ENCODE measurements around the gene MPPED2.

Gene MPPED2

DNA sequence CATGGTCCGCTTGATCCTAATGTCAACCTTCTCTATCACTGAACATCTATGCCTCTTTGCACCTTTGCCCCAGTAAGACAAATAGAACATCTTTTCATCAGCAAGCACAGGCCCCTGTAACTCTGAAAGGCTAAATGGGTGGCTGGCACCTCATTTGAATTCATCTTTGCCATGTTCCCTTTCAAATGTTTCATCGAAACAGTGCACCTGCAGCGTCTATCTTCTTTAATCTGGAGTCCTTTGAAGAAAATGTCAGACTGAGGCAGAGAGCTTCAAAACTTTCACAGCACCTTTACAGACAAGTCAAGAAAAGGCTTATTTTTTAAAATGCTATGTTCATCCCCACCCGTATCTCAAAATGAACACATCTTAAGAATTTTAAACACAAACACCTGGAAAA is 3.4 kb downstream of the MPPED2 start:
- Histone ChIP-seq H3K27me3 (peaks cover 65% of the 10 kb centered on the region), H3K9me3 (no peaks in the 10 kb centered on the region), H3K36me3 (no peaks in the 10 kb centered on the region), H3K27ac (no peak overlapping the region), H3K4me1 (ENCODE audit: control insufficient read depth in 1 of 2, insufficient read depth in 1 of 2, low read depth in 1 of 2, low read length in 1 of 2) (no peaks in the 10 kb centered on the region), H3K4me3 (ENCODE audit: low read depth in 1 of 2, low read length in 1 of 2) (no peak overlapping the region)
- TF ChIP-seq CTCF (IDR thresholded peaks at IDR 0.05) = no peak

DNA sequence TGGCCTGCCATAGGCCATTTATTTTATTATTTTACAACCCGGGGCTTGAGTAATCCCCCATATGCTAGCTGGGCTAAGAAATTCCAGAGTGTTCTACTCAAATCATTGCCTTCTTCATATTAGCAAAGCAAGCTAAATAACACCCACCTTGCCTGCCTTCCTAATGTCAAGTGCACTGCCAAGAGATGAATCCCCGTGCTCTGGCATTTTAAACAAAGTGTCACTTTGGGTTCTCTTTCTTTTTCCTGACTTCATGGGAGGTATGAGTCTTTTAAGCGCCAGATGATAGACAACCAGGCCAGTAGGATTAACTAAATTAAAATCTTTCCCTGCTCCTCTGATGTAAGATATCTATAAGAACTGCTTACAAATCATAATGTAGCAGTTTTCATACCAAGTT is 4.5 kb downstream of the MPPED2 start:
- no peaks in the 10 kb centered on the region for H3K9me3 ChIP-seq
- no peaks in the 10 kb centered on the region for H3K4me1 ChIP-seq (ENCODE audit: control insufficient read depth in 1 of 2, insufficient read depth in 1 of 2, low read depth in 1 of 2, low read length in 1 of 2)
- peaks cover 55% of the 10 kb centered on the region for H3K27me3 ChIP-seq
- TF ChIP-seq CTCF (IDR thresholded peaks at IDR 0.05) = no peak
- no peak overlapping the region for H3K27ac ChIP-seq
- no peak overlapping the region for H3K4me3 ChIP-seq (ENCODE audit: low read depth in 1 of 2, low read length in 1 of 2)
- no peaks in the 10 kb centered on the region for H3K36me3 ChIP-seq

- no peak for TF ChIP-seq CTCF (IDR thresholded peaks at IDR 0.05)
- no peak overlapping the region for H3K27ac ChIP-seq
- H3K4me1 ChIP-seq (ENCODE audit: control insufficient read depth in 1 of 2, insufficient read depth in 1 of 2, low read depth in 1 of 2, low read length in 1 of 2) = no peaks in the 10 kb centered on the region
- peaks cover 44% of the 10 kb centered on the region for H3K27me3 ChIP-seq
- H3K4me3 ChIP-seq (ENCODE audit: low read depth in 1 of 2, low read length in 1 of 2) = no peak overlapping the region
- no peaks in the 10 kb centered on the region for H3K9me3 ChIP-seq
- no peaks in the 10 kb centered on the region for H3K36me3 ChIP-seq
Observed at GRCh38 chr11:30580573-30580972, 5.6 kb downstream of the MPPED2 start.

GRCh38 chr11:30579415-30580175 is 6.6 kb downstream of the MPPED2 start:
- no peak for TF ChIP-seq CTCF (IDR thresholded peaks at IDR 0.05)
- Histone ChIP-seq H3K9me3 (no peaks in the 10 kb centered on the region), H3K4me1 (ENCODE audit: control insufficient read depth in 1 of 2, insufficient read depth in 1 of 2, low read depth in 1 of 2, low read length in 1 of 2) (no peaks in the 10 kb centered on the region), H3K36me3 (no peaks in the 10 kb centered on the region), H3K27me3 (peaks cover 34% of the 10 kb centered on the region), H3K4me3 (ENCODE audit: low read depth in 1 of 2, low read length in 1 of 2) (no peak overlapping the region), H3K27ac (no peak overlapping the region)

DNA sequence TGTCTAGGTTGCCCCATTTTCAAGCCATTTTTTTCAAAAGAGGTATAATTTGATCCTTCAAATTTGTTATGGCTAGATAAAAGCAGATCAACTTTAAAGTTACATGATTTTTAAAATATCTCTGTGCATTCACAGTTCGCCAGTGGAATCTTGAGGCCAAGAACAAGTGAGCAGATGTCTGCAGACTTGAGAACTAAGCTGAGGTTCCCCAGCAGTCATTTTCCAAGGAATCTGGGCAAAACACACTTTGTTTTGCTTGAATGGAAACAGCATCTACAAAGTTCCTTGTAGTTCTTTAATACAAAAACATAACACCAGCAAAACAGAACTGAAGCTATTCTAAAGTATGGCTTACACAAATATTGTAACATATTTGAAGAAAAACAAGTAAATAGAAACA is 7.7 kb downstream of the MPPED2 start:
- Histone ChIP-seq H3K36me3 (no peaks in the 10 kb centered on the region), H3K9me3 (no peaks in the 10 kb centered on the region), H3K4me1 (ENCODE audit: control insufficient read depth in 1 of 2, insufficient read depth in 1 of 2, low read depth in 1 of 2, low read length in 1 of 2) (no peaks in the 10 kb centered on the region), H3K4me3 (ENCODE audit: low read depth in 1 of 2, low read length in 1 of 2) (no peak overlapping the region), H3K27me3 (peaks cover 22% of the 10 kb centered on the region), H3K27ac (no peak overlapping the region)
- TF ChIP-seq CTCF (IDR thresholded peaks at IDR 0.05) = no peak

Measured in neutrophil (primary cell).